GM10266 (cell line): ENCODE data around the gene NOD1.

ENCODE experiments used
- DNase-seq: peaks from one replicate; pipeline ENCODE4 v3.0.0; 2012; ENCODE audit errors: extremely low spot score
- TF ChIP-seq, protein P1 (sequence below): IDR thresholded peaks from 2 replicates; pipeline ENCODE4 v1.5.1; 2012; ENCODE audit warnings: mild to moderate bottlenecking, low read depth; ENCODE audit not compliant: control insufficient read depth, insufficient read depth; ENCODE audit errors: missing control alignments

Gene NOD1

GRCh38 chr7:30411897-30412296 lies 66.7 kb downstream of the NOD1 start:
- TF ChIP-seq, protein P1, sequence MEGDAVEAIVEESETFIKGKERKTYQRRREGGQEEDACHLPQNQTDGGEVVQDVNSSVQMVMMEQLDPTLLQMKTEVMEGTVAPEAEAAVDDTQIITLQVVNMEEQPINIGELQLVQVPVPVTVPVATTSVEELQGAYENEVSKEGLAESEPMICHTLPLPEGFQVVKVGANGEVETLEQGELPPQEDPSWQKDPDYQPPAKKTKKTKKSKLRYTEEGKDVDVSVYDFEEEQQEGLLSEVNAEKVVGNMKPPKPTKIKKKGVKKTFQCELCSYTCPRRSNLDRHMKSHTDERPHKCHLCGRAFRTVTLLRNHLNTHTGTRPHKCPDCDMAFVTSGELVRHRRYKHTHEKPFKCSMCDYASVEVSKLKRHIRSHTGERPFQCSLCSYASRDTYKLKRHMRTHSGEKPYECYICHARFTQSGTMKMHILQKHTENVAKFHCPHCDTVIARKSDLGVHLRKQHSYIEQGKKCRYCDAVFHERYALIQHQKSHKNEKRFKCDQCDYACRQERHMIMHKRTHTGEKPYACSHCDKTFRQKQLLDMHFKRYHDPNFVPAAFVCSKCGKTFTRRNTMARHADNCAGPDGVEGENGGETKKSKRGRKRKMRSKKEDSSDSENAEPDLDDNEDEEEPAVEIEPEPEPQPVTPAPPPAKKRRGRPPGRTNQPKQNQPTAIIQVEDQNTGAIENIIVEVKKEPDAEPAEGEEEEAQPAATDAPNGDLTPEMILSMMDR: no peak
- DNase-seq: no peak

- TF ChIP-seq, protein P1: no peak
- DNase-seq: no peak
Measured at GRCh38 chr7:30411173-30411572, 67.4 kb downstream of the NOD1 start.

GRCh38 chr7:30406664-30407425 lies 71.7 kb downstream of the NOD1 start:
- TF ChIP-seq, protein P1: no peak
- no peak for DNase-seq

DNA sequence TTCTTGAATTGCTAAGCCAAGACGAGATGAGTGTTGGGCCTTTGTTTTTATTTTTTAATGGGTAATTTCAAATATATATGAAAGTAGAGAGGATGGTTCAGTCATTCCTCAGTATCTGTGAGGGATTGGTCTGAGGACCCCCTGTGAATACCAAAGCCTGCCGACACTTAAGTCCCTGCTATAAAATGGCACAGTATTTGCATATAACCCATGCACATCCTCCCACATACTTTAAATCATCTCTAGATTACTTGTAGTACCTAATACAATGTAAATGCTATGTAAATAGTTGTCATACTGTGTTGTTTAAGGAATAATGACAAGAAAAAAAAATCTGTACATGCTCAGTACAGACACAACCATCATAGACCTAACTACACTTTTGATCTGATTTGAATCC lies 73.4 kb downstream of the NOD1 start:
- TF ChIP-seq, protein P1: no peak
- no peak for DNase-seq

DNA sequence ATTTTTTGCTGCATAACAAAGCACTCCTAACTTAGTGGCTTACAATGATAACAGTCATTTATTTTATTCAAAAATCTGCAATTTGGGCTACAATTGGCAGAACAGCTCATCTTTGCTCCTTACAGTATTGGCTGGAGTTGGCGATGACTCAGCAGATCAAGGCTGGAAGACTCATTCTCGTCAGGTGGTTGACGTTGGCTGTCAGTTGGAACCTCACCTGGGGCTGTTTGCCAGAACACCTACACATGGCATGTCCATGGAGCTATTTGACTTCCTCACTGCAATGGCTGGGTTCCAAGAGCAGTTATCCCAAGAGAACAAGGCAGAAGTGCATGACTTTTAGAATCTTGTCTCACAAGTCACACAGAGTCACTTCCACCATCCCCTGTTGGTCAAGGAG lies 75.1 kb downstream of the NOD1 start:
- DNase-seq: no peak
- TF ChIP-seq, protein P1: no peak

- no peak for DNase-seq
- TF ChIP-seq, protein P1: peak; percentile 34
Measured at GRCh38 chr7:30396389-30396788, 82.2 kb downstream of the NOD1 start.

- DNase-seq: no peak
- TF ChIP-seq, protein P1: no peak
Measured at GRCh38 chr7:30395676-30396075, 82.9 kb downstream of the NOD1 start.
